ENCODE data around the gene ZNF740. TPM values are rescaled to one million over a fixed set of nuclear protein-coding genes. Genes with fewer than 3 reads are reported as not detected.

Gene ZNF740
- total and polyA plus RNA-seq, 2 of the 8 experiments (the other 6 are each of a cell fraction or from before 2014, with no cell fraction given): 8.2 to 40.0 TPM

Small RNAs within 50 kb of the gene (small RNA-seq; reads per million reads assigned to genes)
- gene HIGD1AP1 (ENCODE audit: insufficient read depth) (not detected), gene RNU6-333P (ENCODE audit: insufficient read depth) (not detected)

Other genes starting within 250 kb of the ZNF740 start
- 375 and 391 TPM in 2 replicates for gene KRT18, start 231.6 kb upstream of the ZNF740 start, total RNA-seq (2021; fragmentation: NEBNext Ultra II Directional; extraction: Animal tissue kit (Norgen Biotek cat#: 25700))
- gene KRT18, start 231.6 kb upstream of the ZNF740 start, polyA plus RNA-seq (2011; rRNA removed): 236 and 263 TPM in 2 replicates
- gene EIF4B, start 174.3 kb upstream of the ZNF740 start, total RNA-seq (2021; fragmentation: NEBNext Ultra II Directional; extraction: Animal tissue kit (Norgen Biotek cat#: 25700)): 811 and 816 TPM in 2 replicates
- 269 and 307 TPM in 2 replicates for gene EIF4B, start 174.3 kb upstream of the ZNF740 start, polyA plus RNA-seq (2011; rRNA removed)
- gene TNS2, start 130.7 kb upstream of the ZNF740 start, total RNA-seq (2021; fragmentation: NEBNext Ultra II Directional; extraction: Animal tissue kit (Norgen Biotek cat#: 25700)): 4.7 and 5.8 TPM in 2 replicates
- 2.8 and 5.0 TPM in 2 replicates for gene TNS2, start 130.7 kb upstream of the ZNF740 start, polyA plus RNA-seq (2011; rRNA removed)
- 6.6 and 6.8 TPM in 2 replicates for gene SPRYD3, start 101.3 kb upstream of the ZNF740 start, total RNA-seq (2021; fragmentation: NEBNext Ultra II Directional; extraction: Animal tissue kit (Norgen Biotek cat#: 25700))
- 8.0 and 10.4 TPM in 2 replicates for gene SPRYD3, start 101.3 kb upstream of the ZNF740 start, polyA plus RNA-seq (2011; rRNA removed)
- gene IGFBP6, start 83.1 kb upstream of the ZNF740 start, total RNA-seq (2021; fragmentation: NEBNext Ultra II Directional; extraction: Animal tissue kit (Norgen Biotek cat#: 25700)): 13.7 and 16.4 TPM in 2 replicates
- 14.7 and 25.3 TPM in 2 replicates for gene IGFBP6, start 83.1 kb upstream of the ZNF740 start, polyA plus RNA-seq (2011; rRNA removed)
- gene SOAT2, start 77.2 kb upstream of the ZNF740 start, total RNA-seq (2021; fragmentation: NEBNext Ultra II Directional; extraction: Animal tissue kit (Norgen Biotek cat#: 25700)): not detected in 2 replicates
- gene SOAT2, start 77.2 kb upstream of the ZNF740 start, polyA plus RNA-seq (2011; rRNA removed): 0.08 and 0.13 TPM in 2 replicates
- gene CSAD, start 203 bp downstream of the ZNF740 start, total RNA-seq (2021; fragmentation: NEBNext Ultra II Directional; extraction: Animal tissue kit (Norgen Biotek cat#: 25700)): 8.8 and 10.0 TPM in 2 replicates
- 11.3 and 15.4 TPM in 2 replicates for gene CSAD, start 203 bp downstream of the ZNF740 start, polyA plus RNA-seq (2011; rRNA removed)
- 0.54 and 1.2 TPM in 2 replicates for gene ITGB7, start 26.5 kb downstream of the ZNF740 start, total RNA-seq (2021; fragmentation: NEBNext Ultra II Directional; extraction: Animal tissue kit (Norgen Biotek cat#: 25700))
- gene ITGB7, start 26.5 kb downstream of the ZNF740 start, polyA plus RNA-seq (2011; rRNA removed): 0.25 and 0.35 TPM in 2 replicates
- gene RARG, start 51.5 kb downstream of the ZNF740 start, total RNA-seq (2021; fragmentation: NEBNext Ultra II Directional; extraction: Animal tissue kit (Norgen Biotek cat#: 25700)): 68.6 and 68.9 TPM in 2 replicates
- 68.6 and 84.2 TPM in 2 replicates for gene RARG, start 51.5 kb downstream of the ZNF740 start, polyA plus RNA-seq (2011; rRNA removed)
- gene ESPL1, start 87.6 kb downstream of the ZNF740 start, total RNA-seq (2021; fragmentation: NEBNext Ultra II Directional; extraction: Animal tissue kit (Norgen Biotek cat#: 25700)): 47.0 and 52.7 TPM in 2 replicates
- gene ESPL1, start 87.6 kb downstream of the ZNF740 start, polyA plus RNA-seq (2011; rRNA removed): 31.8 and 49.6 TPM in 2 replicates
- gene PFDN5, start 114.8 kb downstream of the ZNF740 start, total RNA-seq (2021; fragmentation: NEBNext Ultra II Directional; extraction: Animal tissue kit (Norgen Biotek cat#: 25700)): 265 and 290 TPM in 2 replicates
- gene PFDN5, start 114.8 kb downstream of the ZNF740 start, polyA plus RNA-seq (2011; rRNA removed): 339 and 630 TPM in 2 replicates
- gene MYG1, start 119.0 kb downstream of the ZNF740 start, total RNA-seq (2021; fragmentation: NEBNext Ultra II Directional; extraction: Animal tissue kit (Norgen Biotek cat#: 25700)): 77.1 and 83.3 TPM in 2 replicates
- 104 and 117 TPM in 2 replicates for gene MYG1, start 119.0 kb downstream of the ZNF740 start, polyA plus RNA-seq (2011; rRNA removed)
- 66.1 and 68.2 TPM in 2 replicates for gene AAAS, start 140.9 kb downstream of the ZNF740 start, total RNA-seq (2021; fragmentation: NEBNext Ultra II Directional; extraction: Animal tissue kit (Norgen Biotek cat#: 25700))
- 97.6 and 126 TPM in 2 replicates for gene AAAS, start 140.9 kb downstream of the ZNF740 start, polyA plus RNA-seq (2011; rRNA removed)
- 0.13 TPM in 1 of 2 replicates, not detected in the other for gene SP7, start 155.6 kb downstream of the ZNF740 start, total RNA-seq (2021; fragmentation: NEBNext Ultra II Directional; extraction: Animal tissue kit (Norgen Biotek cat#: 25700))
- gene SP7, start 155.6 kb downstream of the ZNF740 start, polyA plus RNA-seq (2011; rRNA removed): 0.12 and 0.27 TPM in 2 replicates
- gene SP1, start 199.5 kb downstream of the ZNF740 start, total RNA-seq (2021; fragmentation: NEBNext Ultra II Directional; extraction: Animal tissue kit (Norgen Biotek cat#: 25700)): 75.2 and 79.1 TPM in 2 replicates
- 46.4 and 50.7 TPM in 2 replicates for gene SP1, start 199.5 kb downstream of the ZNF740 start, polyA plus RNA-seq (2011; rRNA removed)
- gene AMHR2, start 243.1 kb downstream of the ZNF740 start, total RNA-seq (2021; fragmentation: NEBNext Ultra II Directional; extraction: Animal tissue kit (Norgen Biotek cat#: 25700)): 0.34 and 0.35 TPM in 2 replicates
- gene AMHR2, start 243.1 kb downstream of the ZNF740 start, polyA plus RNA-seq (2011; rRNA removed): 0.29 and 0.47 TPM in 2 replicates